T47D (cell line): ENCODE data around the gene MARCHF7.
"Not testable (repeated sequence)": the region's sequence is repeated elsewhere in the genome, so short reads cannot be mapped to it uniquely, and the experiment has no call there.

Experiments
- DNase-seq, 2 experiments: peaks; one replicate each; pipeline versions ENCODE4 v3.0.0 to v3.0.0-alpha.2; 2011 to 2012; ENCODE audit warnings: low read depth in 1 of 2, low spot score in 1 of 2
- JUND ChIP-seq: IDR thresholded peaks from 2 replicates; pipeline ENCODE4 v1.6.1; 2012; ENCODE audit warnings: low read depth
- in situ Hi-C: cut with HindIII; loops from 2 replicates; pipeline ENCODE4 v1.10.0; 2016; ENCODE audit warnings: low sequenced_read_pairs, low pct_unique_long_range_greater_than_20kb

The MARCHF7 gene

GRCh38 chr2:159712143-159712928 is at the start of gene MARCHF7:
Gene MARCHF7 (plus strand): TSS chr2:159712506. CDS start chr2:159729023, 16,517 bp downstream.
- in situ Hi-C loops = no loop called here
- DNase-seq = peak; percentile 78 to 96
- TF ChIP-seq JUND = no peak

DNA sequence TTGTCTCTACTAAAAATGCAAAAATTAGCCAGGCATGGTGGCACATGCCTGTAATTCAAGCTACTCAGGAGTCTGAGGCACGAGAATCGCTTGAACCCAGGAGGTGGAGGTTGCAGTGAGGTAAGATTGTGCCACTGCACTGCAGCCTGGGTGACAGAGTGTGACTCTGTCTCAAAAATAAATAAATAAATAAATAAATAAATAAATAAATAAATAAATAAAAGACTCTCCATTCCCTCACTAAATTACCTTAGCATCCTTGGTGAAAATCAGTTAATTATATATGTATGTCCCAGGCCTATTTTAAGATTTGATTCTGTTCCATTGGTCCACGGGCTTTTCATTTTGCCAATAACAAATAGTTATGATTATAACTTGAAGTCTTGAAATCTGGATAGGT is 44.9 kb upstream of the MARCHF7 start:
- in situ Hi-C loops, DNase-seq: not testable (repeated sequence)

DNA sequence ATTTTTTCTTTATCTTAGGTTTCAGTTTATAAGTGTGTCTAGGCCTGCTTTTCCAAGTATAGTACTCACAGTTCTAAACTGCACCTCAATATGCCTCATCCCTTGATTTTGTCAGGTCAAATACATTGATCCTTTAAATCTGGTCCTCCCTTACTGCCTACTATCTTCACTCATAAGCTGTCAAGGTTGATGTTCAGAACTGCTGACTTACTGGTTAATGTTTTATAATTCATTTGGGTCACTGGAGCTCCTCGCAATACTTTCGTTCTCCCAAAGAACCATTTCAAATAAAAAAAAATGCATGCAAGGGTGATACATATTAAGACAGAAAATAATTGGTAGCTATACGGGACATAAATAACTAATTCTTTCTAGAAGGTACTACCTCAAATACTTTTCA is 41.3 kb upstream of the MARCHF7 start:
- TF ChIP-seq JUND = no peak
- no peak for DNase-seq
- in situ Hi-C loops = no loop called here

- in situ Hi-C loops = no loop called here
- DNase-seq = peak in 1 of 2 experiments; percentile 1
- TF ChIP-seq JUND = no peak
These were observed 34.7 kb upstream of the MARCHF7 start for GRCh38 chr2:159677654-159678053.

- in situ Hi-C loops = no loop called here
- no peak for DNase-seq
- TF ChIP-seq JUND = no peak
These were observed 31.6 kb upstream of the MARCHF7 start for GRCh38 chr2:159680692-159681091.

- TF ChIP-seq JUND = no peak
- in situ Hi-C loops = no loop called here
- no peak for DNase-seq
These were observed 28.5 kb upstream of the MARCHF7 start for GRCh38 chr2:159683817-159684216.

DNA sequence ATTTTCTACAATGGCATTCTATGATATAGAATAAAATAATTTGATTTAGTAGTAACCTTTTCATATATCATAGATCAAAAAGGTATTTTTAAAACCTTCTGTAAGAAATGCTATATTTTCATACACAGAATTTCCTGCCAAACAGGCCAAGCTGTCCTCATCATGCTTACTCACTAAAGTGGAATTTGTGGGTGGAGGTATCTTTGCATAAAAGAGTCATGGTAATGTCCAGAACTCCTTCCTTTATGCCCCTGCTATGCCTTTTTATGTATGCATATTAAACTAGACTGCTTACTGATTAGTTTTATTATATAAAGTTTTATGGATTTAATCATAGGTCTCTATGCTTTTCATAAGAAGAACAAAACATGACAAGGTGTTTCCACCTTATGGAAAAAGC is 27.5 kb upstream of the MARCHF7 start:
- TF ChIP-seq JUND = no peak
- DNase-seq = no peak
- in situ Hi-C loops = no loop called here

DNA sequence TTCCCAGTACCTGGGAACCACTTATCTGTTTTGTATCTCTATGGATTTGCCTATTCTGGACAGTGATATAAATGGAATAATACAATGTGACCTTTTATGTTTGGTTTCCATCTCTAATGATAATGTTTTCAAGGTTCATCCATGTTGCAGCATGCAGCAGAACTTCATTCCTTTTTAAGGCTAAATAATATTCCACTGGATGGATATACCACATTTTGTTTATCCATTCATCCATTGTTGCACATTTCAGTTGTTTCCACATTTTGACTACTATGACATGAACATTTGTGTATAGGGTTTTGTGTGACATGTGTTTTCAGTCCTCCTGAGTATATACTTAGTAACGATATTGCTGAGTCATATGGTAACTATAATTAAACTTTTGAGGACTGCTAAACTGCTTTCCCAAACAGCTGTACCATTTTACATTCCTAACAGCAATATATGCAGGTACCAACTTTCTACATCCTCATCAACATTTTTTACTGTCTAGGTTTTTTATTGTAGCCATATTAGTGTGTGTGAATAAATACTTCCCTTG is 17.7 kb upstream of the MARCHF7 start:
- DNase-seq = no peak
- TF ChIP-seq JUND = no peak
- in situ Hi-C loops = no loop called here

GRCh38 chr2:159695795-159696448 is 16.4 kb upstream of the MARCHF7 start:
- no peak for TF ChIP-seq JUND
- in situ Hi-C loops = no loop called here
- DNase-seq = peak in 1 of 2 experiments; percentile 14

- no peak for DNase-seq
- in situ Hi-C loops = no loop called here
- no peak for TF ChIP-seq JUND
These were observed 8.8 kb upstream of the MARCHF7 start for GRCh38 chr2:159703491-159703890.

DNA sequence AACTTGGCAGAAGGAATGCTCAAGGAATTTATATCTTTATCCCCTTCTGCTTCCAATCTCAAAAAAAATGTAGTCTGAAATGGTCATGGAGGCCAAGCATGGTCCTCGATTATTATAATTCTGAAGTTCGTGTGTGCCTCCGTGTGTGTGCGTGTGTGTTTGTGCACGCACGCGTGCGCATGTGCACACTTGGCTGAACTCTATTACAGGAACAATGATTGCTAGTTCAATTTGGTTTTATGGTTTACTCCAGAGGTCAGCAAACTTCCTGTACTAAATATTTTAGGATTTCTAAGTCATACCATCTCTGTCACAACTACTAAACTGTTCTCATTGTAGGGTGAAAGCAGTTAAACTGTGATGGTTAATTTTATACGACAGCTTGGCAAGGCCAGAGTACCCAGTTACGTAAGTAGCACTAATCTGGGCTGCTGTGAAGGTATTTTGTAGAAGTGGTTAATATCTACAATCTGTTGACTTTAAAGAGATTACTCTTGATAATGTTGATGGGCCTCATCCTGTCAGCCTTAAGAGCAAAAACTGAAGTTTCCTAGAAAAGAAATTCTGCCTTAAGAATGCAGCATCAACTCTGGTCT is 5.8 kb upstream of the MARCHF7 start:
- DNase-seq = no peak
- TF ChIP-seq JUND = no peak
- in situ Hi-C loops = no loop called here

- in situ Hi-C loops = no loop called here
- no peak for DNase-seq
- no peak for TF ChIP-seq JUND
These were observed 4.1 kb upstream of the MARCHF7 start for GRCh38 chr2:159708066-159708760.

GRCh38 chr2:159710601-159711180 is 1.6 kb upstream of the MARCHF7 start:
- no peak for DNase-seq
- TF ChIP-seq JUND = no peak
- in situ Hi-C loops = no loop called here
